Suprapubic skin (tissue), 4 donors: ENCODE results near the gene TSPOAP1.

Experiments
- EP300 ChIP-seq: sonication (generic); formaldehyde crosslinking; IDR thresholded peaks from one replicate; pipeline ENCODE4 v1.6.1; 2017; ENCODE audit warnings: antibody characterized with exemption
- POLR2A ChIP-seq, 2 donors: fragments of 450-650 bp; IDR thresholded peaks; one replicate each; pipeline ENCODE4 v1.6.1; 2017; ENCODE audit warnings: antibody characterized with exemption in 2 of 2, mild to moderate bottlenecking in 2 of 2, moderate library complexity in 2 of 2
- POLR2AphosphoS5 ChIP-seq, 3 donors: sonication (generic); formaldehyde crosslinking; IDR thresholded peaks; one replicate each; pipeline ENCODE4 v1.6.1; 2017; ENCODE audit warnings: antibody characterized with exemption in 3 of 3
- TF ChIP-seq, protein P1 (sequence below), 2 donors: fragments of 200-600 bp in 1 of 2; fragments of 450-650 bp in 1 of 2; sonication (generic) in 1 of 2; IDR thresholded peaks; one replicate each; pipeline ENCODE4 v1.5.1; 2016 to 2019; ENCODE audit warnings: antibody characterized with exemption in 2 of 2, mild to moderate bottlenecking in 1 of 2, moderate library complexity in 1 of 2

- no peak for TF ChIP-seq POLR2A (IDR thresholded peaks at IDR 0.05)
- TF ChIP-seq POLR2AphosphoS5 (IDR thresholded peaks at IDR 0.05): no peak
- TF ChIP-seq, protein P1, sequence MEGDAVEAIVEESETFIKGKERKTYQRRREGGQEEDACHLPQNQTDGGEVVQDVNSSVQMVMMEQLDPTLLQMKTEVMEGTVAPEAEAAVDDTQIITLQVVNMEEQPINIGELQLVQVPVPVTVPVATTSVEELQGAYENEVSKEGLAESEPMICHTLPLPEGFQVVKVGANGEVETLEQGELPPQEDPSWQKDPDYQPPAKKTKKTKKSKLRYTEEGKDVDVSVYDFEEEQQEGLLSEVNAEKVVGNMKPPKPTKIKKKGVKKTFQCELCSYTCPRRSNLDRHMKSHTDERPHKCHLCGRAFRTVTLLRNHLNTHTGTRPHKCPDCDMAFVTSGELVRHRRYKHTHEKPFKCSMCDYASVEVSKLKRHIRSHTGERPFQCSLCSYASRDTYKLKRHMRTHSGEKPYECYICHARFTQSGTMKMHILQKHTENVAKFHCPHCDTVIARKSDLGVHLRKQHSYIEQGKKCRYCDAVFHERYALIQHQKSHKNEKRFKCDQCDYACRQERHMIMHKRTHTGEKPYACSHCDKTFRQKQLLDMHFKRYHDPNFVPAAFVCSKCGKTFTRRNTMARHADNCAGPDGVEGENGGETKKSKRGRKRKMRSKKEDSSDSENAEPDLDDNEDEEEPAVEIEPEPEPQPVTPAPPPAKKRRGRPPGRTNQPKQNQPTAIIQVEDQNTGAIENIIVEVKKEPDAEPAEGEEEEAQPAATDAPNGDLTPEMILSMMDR (IDR thresholded peaks at IDR 0.05): no peak
- no peak for TF ChIP-seq EP300
Observed at GRCh38 chr17:58352596-58353388, 24.2 kb upstream of the TSPOAP1 start.
